ENCODE data around the gene NPPC. TPM values are rescaled to one million over a fixed set of nuclear protein-coding genes. Genes with fewer than 3 reads are reported as not detected.

Gene NPPC
- total RNA-seq, 4 donors from 2014 or later, result 0.68 to 90.4 TPM; not detected in 2

GRCh38 chr2:231939022-231939421, 12.8 kb upstream of the NPPC start:
- H3K27ac ChIP-seq, result no peak overlapping the region

GRCh38 chr2:231937057-231937456, 10.9 kb upstream of the NPPC start:
- Histone ChIP-seq H3K4me3 (no peak overlapping the region), H3K36me3 (no peaks in the 10 kb centered on the region), H3K4me1 (no peaks in the 10 kb centered on the region), H3K9me3 (no peaks in the 10 kb centered on the region), H3K27me3 (no peaks in the 10 kb centered on the region), H3K27ac (no peak overlapping the region)
- no peak for DNase-seq
- WGBS, 2 donors (ENCODE audit: low coverage in 1 of 2), result 87 to 98% methylated on average over 5 to 7 of the region's 7 CpGs
- intact Hi-C loops (cut with DNase I; ENCODE audit: low total_unique reads), result no loop called here
- TF ChIP-seq POLR2A (IDR thresholded peaks at IDR 0.05) (no peak), POLR2AphosphoS5 (IDR thresholded peaks at IDR 0.05) (no peak), EP300 (IDR thresholded peaks at IDR 0.05; ENCODE audit: low read depth) (no peak), CTCF (IDR thresholded peaks at IDR 0.05) (no peak)
- in situ Hi-C loops (cut with MboI; ENCODE audit: low pct_ligation_motif_present in 1 of 4, low pct_unique_long_range_greater_than_20kb in 1 of 4, low sequenced_read_pairs in 3 of 4), result loop anchor here in 3 of 4 donors (10.0 to 25.0 kb wide), 2 partner anchors 198 to 200 kb away; no protein-coding TSS in a partner anchor

More at GRCh38 chr2:231939022-231939421, 12.8 kb upstream of the NPPC start:
- 91 to 100% methylated on average over 2 to 4 of the region's 4 CpGs for WGBS, 2 donors (ENCODE audit: low coverage in 1 of 2)
- intact Hi-C loops (cut with DNase I; ENCODE audit: low total_unique reads) (no loop called here), in situ Hi-C loops (cut with MboI; ENCODE audit: low pct_ligation_motif_present in 1 of 4, low pct_unique_long_range_greater_than_20kb in 1 of 4, low sequenced_read_pairs in 3 of 4) (loop anchor here in 3 of 4 donors (10.0 to 25.0 kb wide), 2 partner anchors 196 to 198 kb away; no protein-coding TSS in a partner anchor)
- Histone ChIP-seq H3K4me1 (no peaks in the 10 kb centered on the region), H3K27me3 (no peaks in the 10 kb centered on the region), H3K36me3 (no peaks in the 10 kb centered on the region), H3K9me3 (no peaks in the 10 kb centered on the region), H3K4me3 (no peak overlapping the region)
- DNase-seq, result no peak
- no peak for TF ChIP-seq EP300 (IDR thresholded peaks at IDR 0.05; ENCODE audit: low read depth)
- no peak for TF ChIP-seq POLR2A (IDR thresholded peaks at IDR 0.05)
- no peak for TF ChIP-seq CTCF (IDR thresholded peaks at IDR 0.05)
- TF ChIP-seq POLR2AphosphoS5 (IDR thresholded peaks at IDR 0.05), result no peak

- Histone ChIP-seq H3K36me3 (no peaks in the 10 kb centered on the region), H3K27me3 (peaks cover 3% of the 10 kb centered on the region), H3K4me1 (no peaks in the 10 kb centered on the region), H3K27ac (no peak overlapping the region), H3K9me3 (no peaks in the 10 kb centered on the region), H3K4me3 (no peak overlapping the region)
- 75 to 86% methylated on average over 3 to 4 of the region's 4 CpGs for WGBS, 2 donors (ENCODE audit: low coverage in 1 of 2)
- TF ChIP-seq POLR2AphosphoS5 (IDR thresholded peaks at IDR 0.05), result no peak
- no peak for TF ChIP-seq EP300 (IDR thresholded peaks at IDR 0.05; ENCODE audit: low read depth)
- TF ChIP-seq CTCF (IDR thresholded peaks at IDR 0.05), result no peak
- TF ChIP-seq POLR2A (IDR thresholded peaks at IDR 0.05), result no peak
- intact Hi-C loops (cut with DNase I; ENCODE audit: low total_unique reads), result no loop called here
- in situ Hi-C loops (cut with MboI; ENCODE audit: low pct_ligation_motif_present in 1 of 4, low pct_unique_long_range_greater_than_20kb in 1 of 4, low sequenced_read_pairs in 3 of 4), result loop anchor here in 3 of 4 donors (10.0 to 25.0 kb wide), 2 partner anchors 198 to 201 kb away; no protein-coding TSS in a partner anchor
- DNase-seq, result no peak
Measured at GRCh38 chr2:231936491-231936890, 10.3 kb upstream of the NPPC start.

GRCh38 chr2:231935815-231936214, 9.6 kb upstream of the NPPC start:
- no peak overlapping the region for H3K27ac ChIP-seq
- no peaks in the 10 kb centered on the region for H3K36me3 ChIP-seq
- intact Hi-C loops (cut with DNase I; ENCODE audit: low total_unique reads), result no loop called here
- no peaks in the 10 kb centered on the region for H3K9me3 ChIP-seq
- 80 to 100% methylated on average over 1 of the region's 1 CpG for WGBS, 2 donors (ENCODE audit: low coverage in 1 of 2)
- no peak for DNase-seq
- peaks cover 4% of the 10 kb centered on the region for H3K27me3 ChIP-seq
- H3K4me1 ChIP-seq, result no peaks in the 10 kb centered on the region
- H3K4me3 ChIP-seq, result no peak overlapping the region
- in situ Hi-C loops (cut with MboI; ENCODE audit: low pct_ligation_motif_present in 1 of 4, low pct_unique_long_range_greater_than_20kb in 1 of 4, low sequenced_read_pairs in 3 of 4), result loop anchor here in 3 of 4 donors (10.0 to 25.0 kb wide), 2 partner anchors 199 to 201 kb away; no protein-coding TSS in a partner anchor
- TF ChIP-seq EP300 (IDR thresholded peaks at IDR 0.05; ENCODE audit: low read depth) (no peak), CTCF (IDR thresholded peaks at IDR 0.05) (no peak), POLR2A (IDR thresholded peaks at IDR 0.05) (no peak), POLR2AphosphoS5 (IDR thresholded peaks at IDR 0.05) (no peak)

Data from transverse colon (tissue), 4 donors.